H1 (cell line): Measurements from ENCODE around the gene UGT1A7. TPM values are rescaled to one million over a fixed set of nuclear protein-coding genes. Genes with fewer than 3 reads are reported as not detected.

ENCODE experiments used
- polyA plus RNA-seq, 7 experiments: library from polyadenylated mRNA; depleted of rRNA in 3 of 7; stranded (reverse) in 5 of 7; unstranded in 2 of 7; fragments of >200 nt in 5 of 7; fragments of 200-250 nt in 2 of 7; gene quantifications; 1 replicate in 5 of 7; 2 replicates in 1 of 7; 4 replicates in 1 of 7; pipeline versions ENCODE4 v1.2.1 to v1.2.3, GENCODE V29; 2011 to 2013; ENCODE audit warnings: missing spikeins in 2 of 7, mixed read lengths in 2 of 7
- total RNA-seq: library from RNA; stranded (reverse); fragmentation: NEBNext Ultra II Directional; extraction: Animal tissue kit (Norgen Biotek cat#: 25700); gene quantifications from 2 replicates; pipeline ENCODE4 v1.2.1, GENCODE V29; 2021

UGT1A7 gene
- total and polyA plus RNA-seq, 2 of the 8 experiments (the other 6 are each of a cell fraction or from before 2014, with no cell fraction given), result not detected

Other genes starting within 250 kb of the UGT1A7 start
- 12.0 and 12.9 TPM in 2 replicates for gene USP40, start 115.1 kb upstream of the UGT1A7 start, total RNA-seq
- 15.7 and 17.4 TPM in 2 replicates for gene USP40, start 115.1 kb upstream of the UGT1A7 start, polyA plus RNA-seq (2011; rRNA removed)
- not detected in 2 replicates for gene UGT1A8, start 64.3 kb upstream of the UGT1A7 start, total RNA-seq
- 0.03 TPM in 1 of 2 replicates, not detected in the other for gene UGT1A8, start 64.3 kb upstream of the UGT1A7 start, polyA plus RNA-seq (2011; rRNA removed)
- gene UGT1A10, start 45.5 kb upstream of the UGT1A7 start, total RNA-seq, result not detected in 2 replicates
- not detected in 2 replicates for gene UGT1A10, start 45.5 kb upstream of the UGT1A7 start, polyA plus RNA-seq (2011; rRNA removed)
- gene UGT1A9, start 10.0 kb upstream of the UGT1A7 start, total RNA-seq, result not detected in 2 replicates
- gene UGT1A9, start 10.0 kb upstream of the UGT1A7 start, polyA plus RNA-seq (2011; rRNA removed), result not detected in 2 replicates
- not detected in 2 replicates for gene UGT1A6, start 11.0 kb downstream of the UGT1A7 start, total RNA-seq
- not detected in 2 replicates for gene UGT1A6, start 11.0 kb downstream of the UGT1A7 start, polyA plus RNA-seq (2011; rRNA removed)
- not detected in 2 replicates for gene UGT1A5, start 31.0 kb downstream of the UGT1A7 start, total RNA-seq
- not detected in 2 replicates for gene UGT1A5, start 31.0 kb downstream of the UGT1A7 start, polyA plus RNA-seq (2011; rRNA removed)
- not detected in 2 replicates for gene UGT1A4, start 36.8 kb downstream of the UGT1A7 start, total RNA-seq
- not detected in 2 replicates for gene UGT1A4, start 36.8 kb downstream of the UGT1A7 start, polyA plus RNA-seq (2011; rRNA removed)
- gene UGT1A3, start 47.1 kb downstream of the UGT1A7 start, total RNA-seq, result not detected in 2 replicates
- not detected in 2 replicates for gene UGT1A3, start 47.1 kb downstream of the UGT1A7 start, polyA plus RNA-seq (2011; rRNA removed)
- not detected in 2 replicates for gene UGT1A1, start 78.4 kb downstream of the UGT1A7 start, total RNA-seq
- gene UGT1A1, start 78.4 kb downstream of the UGT1A7 start, polyA plus RNA-seq (2011; rRNA removed), result not detected in 2 replicates
- not detected in 2 replicates for gene MROH2A, start 96.4 kb downstream of the UGT1A7 start, total RNA-seq
- not detected in 2 replicates for gene MROH2A, start 96.4 kb downstream of the UGT1A7 start, polyA plus RNA-seq (2011; rRNA removed)
- gene HJURP, start 172.6 kb downstream of the UGT1A7 start, total RNA-seq, result 56.6 and 60.5 TPM in 2 replicates
- 39.3 and 49.3 TPM in 2 replicates for gene HJURP, start 172.6 kb downstream of the UGT1A7 start, polyA plus RNA-seq (2011; rRNA removed)
- gene TRPM8, start 235.5 kb downstream of the UGT1A7 start, total RNA-seq, result 0.54 TPM in 1 of 2 replicates, not detected in the other
- 0.18 and 0.44 TPM in 2 replicates for gene TRPM8, start 235.5 kb downstream of the UGT1A7 start, polyA plus RNA-seq (2011; rRNA removed)